OCI-LY7 (cell line): Measurements from ENCODE around the gene FUT2. TPM values are rescaled to one million over a fixed set of nuclear protein-coding genes. Genes with fewer than 3 reads are reported as not detected.

Source experiments
- BruUV-seq: library from RNA; stranded (reverse); fragments of 400-500 nt; replicated peaks from 2 replicates; lab custom pipeline; 2021; lab: Mats Ljungman, UMichigan
- CTCF ChIA-PET: fragments of 300-600 bp; sonication (Branson Sonifier 250); formaldehyde crosslinking; loops from one replicate; lab custom pipeline; 2022; ENCODE audit warnings: antibody characterized with exemption; ENCODE audit not compliant: unreplicated experiment; lab: Charles Lee
- POLR2A ChIA-PET: fragments of 300-600 bp; sonication (Branson Sonifier 250); formaldehyde crosslinking; loops from one replicate; lab custom pipeline; 2022; ENCODE audit warnings: antibody characterized with exemption; lab: Charles Lee
- DNase-seq: peaks from one replicate; pipeline ENCODE4 v3.0.0-alpha.2; 2015; ENCODE audit warnings: low spot score
- H2AFZ ChIP-seq: fragments of 200-600 bp; sonication (generic), shearing (Covaris generic); 2 replicates; pipeline ENCODE4 v1.6.1; 2014; ENCODE audit warnings: mild to moderate bottlenecking, antibody characterized with exemption, low read length, moderate library complexity
- H3K27ac ChIP-seq: fragments of 200-600 bp; sonication (generic); 2 replicates; pipeline ENCODE4 v1.5.1; 2014; ENCODE audit warnings: mixed run types, low read depth, mild to moderate bottlenecking, moderate library complexity, low read length, inconsistent platforms; ENCODE audit not compliant: poor library complexity, severe bottlenecking
- H3K36me3 ChIP-seq: fragments of 200-600 bp; sonication (generic); 2 replicates; pipeline ENCODE4 v1.6.1; 2014; ENCODE audit warnings: mild to moderate bottlenecking, antibody characterized with exemption, low read length, moderate library complexity, mixed read lengths; ENCODE audit not compliant: insufficient read depth
- H3K4me1 ChIP-seq: fragments of 200-600 bp; sonication (generic); 2 replicates; pipeline ENCODE4 v1.5.1; 2014; ENCODE audit warnings: mild to moderate bottlenecking, low read length; ENCODE audit not compliant: insufficient read depth, poor library complexity, severe bottlenecking
- H3K4me2 ChIP-seq: fragments of 200-600 bp; sonication (generic); 2 replicates; pipeline ENCODE4 v1.6.1; 2014; ENCODE audit warnings: mild to moderate bottlenecking, low read length
- H3K4me3 ChIP-seq: fragments of 200-600 bp; sonication (generic); 2 replicates; pipeline ENCODE4 v1.5.1; 2014; ENCODE audit warnings: mild to moderate bottlenecking, low read depth, low read length; ENCODE audit not compliant: poor library complexity, severe bottlenecking
- H3K79me2 ChIP-seq: fragments of 200-600 bp; sonication (generic); 2 replicates; pipeline ENCODE4 v1.6.1; 2016; ENCODE audit warnings: low read depth, mild to moderate bottlenecking, low read length, moderate library complexity, mixed read lengths; ENCODE audit not compliant: insufficient read depth
- H3K9me2 ChIP-seq: fragments of 200-600 bp; sonication (generic); 2 replicates; pipeline ENCODE4 v1.6.1; 2016; ENCODE audit warnings: mild to moderate bottlenecking, low read length, mixed read lengths; ENCODE audit not compliant: insufficient read depth
- H3K9me3 ChIP-seq: fragments of 200-600 bp; sonication (generic); 2 replicates; pipeline ENCODE4 v1.6.1; 2014; ENCODE audit warnings: mild to moderate bottlenecking, mixed run types, low read length, mixed read lengths
- H4K20me1 ChIP-seq: fragments of 200-600 bp; sonication (generic); 2 replicates; pipeline ENCODE4 v1.6.1; 2014; ENCODE audit warnings: mild to moderate bottlenecking, antibody characterized with exemption, low read length, moderate library complexity, mixed read lengths; ENCODE audit not compliant: insufficient read depth
- CTCF ChIP-seq: fragments of 200-600 bp; sonication (generic); conservative IDR thresholded peaks from 2 replicates; pipeline ENCODE4 v1.5.1; 2014; ENCODE audit warnings: mild to moderate bottlenecking, antibody characterized with exemption, low read length, moderate library complexity, mixed read lengths
- EZH2phosphoT487 ChIP-seq: fragments of 200-600 bp; sonication (generic); IDR thresholded peaks from 2 replicates; pipeline ENCODE4 v1.6.1; 2018; ENCODE audit warnings: low read depth, borderline replicate concordance, mild to moderate bottlenecking, mixed run types, antibody characterized with exemption, low read length, moderate library complexity, mixed read lengths
- intact Hi-C: fragments of 100-400 bp; cut with micrococcal nuclease; formaldehyde crosslinking; loops from one replicate; pipeline ENCODE4 v1.10.0; 2022; ENCODE audit not compliant: unreplicated experiment
- total RNA-seq, 2 experiments: library from RNA; depleted of rRNA in 1 of 2; stranded (reverse); fragments of >200 nt in 1 of 2; shearing (Covaris generic) in 1 of 2; gene quantifications; 2 replicates each; pipeline ENCODE4 v1.2.3, GENCODE V29; 2014 to 2022

FUT2 gene
- total RNA-seq, 2 experiments from 2014 or later, result not detected

GRCh38 chr19:48702701-48703100 is 6.9 kb downstream of the FUT2 start:
- Histone ChIP-seq H3K9me2 (no peaks in the 10 kb centered on the region), H4K20me1 (no peaks in the 10 kb centered on the region), H3K4me3 (no peak overlapping the region), H3K9me3 (no peaks in the 10 kb centered on the region), H3K36me3 (no peaks in the 10 kb centered on the region), H3K4me2 (no peak overlapping the region), H3K79me2 (no peaks in the 10 kb centered on the region), H3K4me1 (no peaks in the 10 kb centered on the region), H3K27ac (no peak overlapping the region), H2AFZ (no peak overlapping the region)
- no TSS peak for BruUV-seq
- ChIA-PET CTCF (no interaction called here), POLR2A (no interaction called here)
- no peak for DNase-seq
- intact Hi-C loops, result no loop called here
- TF ChIP-seq EZH2phosphoT487 (no peak), CTCF (no peak)

DNA sequence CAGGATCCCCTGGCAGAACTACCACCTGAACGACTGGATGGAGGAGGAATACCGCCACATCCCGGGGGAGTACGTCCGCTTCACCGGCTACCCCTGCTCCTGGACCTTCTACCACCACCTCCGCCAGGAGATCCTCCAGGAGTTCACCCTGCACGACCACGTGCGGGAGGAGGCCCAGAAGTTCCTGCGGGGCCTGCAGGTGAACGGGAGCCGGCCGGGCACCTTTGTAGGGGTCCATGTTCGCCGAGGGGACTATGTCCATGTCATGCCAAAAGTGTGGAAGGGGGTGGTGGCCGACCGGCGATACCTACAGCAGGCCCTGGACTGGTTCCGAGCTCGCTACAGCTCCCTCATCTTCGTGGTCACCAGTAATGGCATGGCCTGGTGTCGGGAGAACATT is 7.5 kb downstream of the FUT2 start:
- H3K4me2 ChIP-seq, result no peak overlapping the region
- H3K4me3 ChIP-seq, result no peak overlapping the region
- intact Hi-C loops, result no loop called here
- CTCF ChIA-PET, result no interaction called here
- BruUV-seq, result no TSS peak
- DNase-seq, result no peak
- no peaks in the 10 kb centered on the region for H3K36me3 ChIP-seq
- no peaks in the 10 kb centered on the region for H3K9me2 ChIP-seq
- H3K27ac ChIP-seq, result no peak overlapping the region
- no peaks in the 10 kb centered on the region for H3K79me2 ChIP-seq
- no peaks in the 10 kb centered on the region for H3K9me3 ChIP-seq
- H2AFZ ChIP-seq, result no peak overlapping the region
- POLR2A ChIA-PET, result no interaction called here
- TF ChIP-seq EZH2phosphoT487 (no peak), CTCF (no peak)
- H4K20me1 ChIP-seq, result no peaks in the 10 kb centered on the region
- no peaks in the 10 kb centered on the region for H3K4me1 ChIP-seq

DNA sequence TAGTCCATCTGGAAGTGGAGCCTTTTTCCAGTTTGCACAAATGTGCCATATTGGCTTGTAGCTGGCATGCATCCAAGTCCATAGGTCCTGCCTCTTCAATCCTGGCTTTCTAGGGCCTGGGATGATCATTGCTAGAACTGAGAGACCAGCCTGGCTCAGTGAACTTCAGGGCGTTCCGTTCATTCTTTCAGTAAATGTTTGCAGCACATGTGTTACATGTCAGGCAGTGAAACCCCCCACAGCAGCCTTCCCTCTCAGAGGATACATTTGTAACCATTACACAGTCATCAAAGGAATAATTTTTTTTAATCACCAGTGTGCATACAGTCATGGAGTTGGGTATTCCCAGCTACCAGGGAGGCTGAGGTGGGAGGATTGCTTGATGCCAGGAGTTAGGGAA is 9.7 kb downstream of the FUT2 start:
- TF ChIP-seq EZH2phosphoT487, result no peak
- TF ChIP-seq CTCF, result no peak
- ChIA-PET CTCF (no interaction called here), POLR2A (no interaction called here)
- Histone ChIP-seq H3K9me2 (no peaks in the 10 kb centered on the region), H2AFZ (no peak overlapping the region), H3K4me3 (no peak overlapping the region), H3K4me1 (no peaks in the 10 kb centered on the region), H3K4me2 (no peak overlapping the region), H4K20me1 (no peaks in the 10 kb centered on the region), H3K9me3 (no peaks in the 10 kb centered on the region), H3K36me3 (no peaks in the 10 kb centered on the region), H3K79me2 (no peaks in the 10 kb centered on the region), H3K27ac (no peak overlapping the region)
- DNase-seq, result no peak
- intact Hi-C loops, result no loop called here
- BruUV-seq, result no TSS peak
